Activated CD4-positive, alpha-beta T cell treated with anti-CD3 and anti-CD28 coated beads, Interleukin-2, amount 50 U/mL, for 24 hours (primary cell): ENCODE measurements around the gene RAD9B.
"Not testable (repeated sequence)": the region's sequence is repeated elsewhere in the genome, so short reads cannot be mapped to it uniquely, and the experiment has no call there.

ENCODE experiments used
- DNase-seq, 2 donors: peaks; one replicate each; pipeline ENCODE4 v3.0.0-alpha.2; 2020; ENCODE audit warnings: low read depth in 1 of 2, low spot score in 1 of 2

RAD9B gene

DNA sequence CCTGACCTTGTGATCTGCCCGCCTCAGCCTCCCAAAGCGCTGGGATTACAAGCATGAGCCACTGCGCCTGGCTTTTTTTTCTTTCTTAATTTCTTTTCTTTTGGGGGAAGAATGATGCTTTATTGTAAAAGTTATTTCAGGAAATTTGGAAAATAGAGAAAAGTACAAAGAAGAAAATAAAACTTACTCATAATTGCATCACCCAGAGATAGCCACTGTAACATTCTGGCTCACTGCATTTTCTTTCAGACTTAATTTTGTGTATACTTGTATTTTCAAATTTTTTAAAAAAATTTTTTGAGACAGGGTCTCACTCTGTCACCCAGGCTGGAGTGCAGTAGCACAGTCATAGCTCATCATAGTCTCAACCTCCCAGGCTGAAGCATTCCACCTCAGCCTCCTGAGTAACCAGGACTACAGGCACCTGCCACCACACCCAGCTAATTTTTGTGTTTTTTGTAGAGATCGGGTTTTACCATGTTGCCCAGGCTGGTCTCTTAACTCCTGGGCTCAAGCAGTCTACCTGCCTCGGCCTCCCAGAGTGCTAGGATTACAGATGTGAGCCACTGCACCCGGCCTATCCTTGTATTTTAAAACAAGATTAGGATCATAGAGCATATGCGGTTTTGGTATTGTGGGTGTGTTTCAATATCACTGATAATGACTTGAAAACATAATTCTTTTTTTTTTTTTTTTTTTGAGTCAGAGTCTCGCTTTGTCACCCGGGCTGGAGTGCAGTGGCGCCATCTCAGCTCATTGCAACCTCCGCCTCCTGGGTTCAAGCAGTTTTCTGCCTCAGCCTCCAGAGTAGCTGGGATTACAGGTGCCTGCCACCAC lies 19.0 kb downstream of the RAD9B start:
- DNase-seq = not testable (repeated sequence)

GRCh38 chr12:110528277-110528839 lies 26.2 kb downstream of the RAD9B start:
- no peak for DNase-seq

- no peak for DNase-seq
These were observed 28.4 kb downstream of the RAD9B start for GRCh38 chr12:110530511-110530910.

- DNase-seq = no peak
These were observed 29.7 kb downstream of the RAD9B start for GRCh38 chr12:110531741-110532333.

GRCh38 chr12:110532644-110533043 lies 30.5 kb downstream of the RAD9B start:
- no peak for DNase-seq

DNA sequence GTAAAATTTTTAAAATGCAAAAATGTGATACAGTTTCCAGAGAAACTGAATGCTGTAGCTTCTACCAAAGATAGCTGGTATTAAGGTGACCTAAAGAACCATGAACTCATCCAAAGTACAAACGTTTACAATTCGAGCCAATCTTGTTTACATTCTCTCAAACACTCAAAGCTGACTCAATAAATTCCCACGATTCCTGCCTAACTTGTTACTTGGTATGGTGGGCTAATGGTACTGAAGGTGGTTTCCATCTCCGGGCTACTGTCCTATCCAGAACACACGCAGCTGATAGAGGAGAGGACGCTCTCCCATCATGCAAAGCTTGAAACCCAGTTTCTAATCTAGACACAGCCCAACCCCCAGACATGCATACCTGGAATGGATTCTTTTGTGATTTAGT lies 31.5 kb downstream of the RAD9B start:
- DNase-seq = no peak

DNA sequence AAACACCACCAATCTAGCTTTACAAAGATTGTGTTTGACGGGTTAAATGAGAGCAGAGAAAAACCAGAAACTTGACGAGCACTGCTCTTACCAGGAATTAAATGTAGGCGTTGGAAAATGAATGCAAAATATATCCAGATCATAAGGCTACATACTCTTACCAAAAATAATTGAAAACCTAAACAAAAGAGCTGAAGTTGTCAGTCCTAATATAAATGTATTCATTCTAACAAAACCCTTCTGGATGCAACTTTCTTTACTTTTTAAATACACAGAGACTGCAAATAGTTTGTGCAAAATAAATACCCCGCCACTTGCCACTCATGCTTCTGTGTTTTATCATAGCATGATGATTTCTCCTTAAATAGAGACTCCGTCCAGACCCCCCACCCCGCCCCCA lies 32.7 kb downstream of the RAD9B start:
- DNase-seq = no peak

DNA sequence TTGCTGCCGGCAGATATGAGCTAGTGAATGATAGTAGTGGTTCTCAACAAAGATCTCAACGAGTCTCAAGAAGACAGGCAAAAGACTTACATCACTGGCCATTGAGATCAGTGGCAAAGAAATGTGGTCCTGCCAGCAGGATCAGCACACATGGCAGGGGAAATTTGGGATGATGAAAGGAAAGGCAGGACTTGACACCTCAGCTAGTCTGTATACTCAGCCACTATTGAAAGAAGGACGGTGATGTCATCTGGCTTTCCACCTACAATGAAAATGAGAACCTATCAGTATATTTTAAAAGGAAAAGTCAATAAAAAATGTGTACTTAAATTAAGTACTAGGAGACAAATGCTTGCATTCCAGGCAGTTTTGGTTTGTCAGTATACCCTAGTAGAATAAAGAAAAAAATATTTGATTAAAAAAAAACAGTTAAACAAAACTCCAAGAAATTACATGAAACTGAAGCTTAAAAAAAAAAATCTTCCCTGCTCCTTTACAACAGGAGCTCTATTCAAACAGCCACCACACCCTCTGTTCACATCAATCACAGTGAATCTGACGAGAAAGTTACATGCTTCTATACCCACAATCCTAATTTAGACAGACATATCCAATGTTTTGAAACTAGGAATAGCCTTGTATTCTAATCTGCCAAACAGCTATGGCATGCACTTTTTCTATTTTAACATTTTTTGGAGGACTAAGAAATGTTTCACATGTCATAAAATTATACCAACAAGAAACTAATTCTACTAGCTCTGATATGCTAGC lies 34.9 kb downstream of the RAD9B start:
- DNase-seq = no peak

GRCh38 chr12:110537605-110538409 lies 35.7 kb downstream of the RAD9B start:
- DNase-seq = no peak

DNA sequence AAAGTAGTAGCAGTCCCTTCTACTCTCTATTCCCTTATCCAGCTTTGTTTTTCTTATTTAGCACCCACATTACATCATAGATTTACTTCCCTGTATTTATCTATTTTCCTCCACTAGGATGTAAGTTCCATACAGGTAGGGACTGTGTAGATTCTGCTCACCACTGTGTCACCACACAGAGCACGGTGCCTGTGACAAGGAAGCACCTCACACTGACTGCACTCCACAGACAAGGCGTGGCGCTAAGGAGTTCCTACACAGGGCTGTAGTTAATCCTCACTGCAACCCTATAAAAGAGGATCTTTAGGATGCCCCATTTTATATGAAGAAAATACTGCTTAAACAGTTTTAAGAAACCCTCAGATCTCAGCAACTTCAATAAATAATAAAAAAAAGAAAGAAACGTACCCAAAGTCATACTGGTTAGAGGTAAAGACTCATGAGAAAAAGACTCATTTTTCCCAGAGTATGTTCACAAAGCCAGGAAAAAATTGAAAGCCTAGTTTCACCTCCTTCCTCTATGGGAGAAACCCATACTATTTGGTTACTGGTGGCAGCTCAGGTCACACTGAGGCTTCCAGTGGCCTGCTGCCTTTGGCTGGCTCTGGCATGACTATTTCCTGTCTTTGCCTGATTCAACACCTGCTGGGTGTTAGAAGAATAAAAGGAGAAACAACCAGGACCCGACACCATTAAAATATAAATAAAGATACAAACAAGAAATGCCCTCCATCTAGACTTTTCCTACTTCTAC lies 36.9 kb downstream of the RAD9B start:
- no peak for DNase-seq

DNA sequence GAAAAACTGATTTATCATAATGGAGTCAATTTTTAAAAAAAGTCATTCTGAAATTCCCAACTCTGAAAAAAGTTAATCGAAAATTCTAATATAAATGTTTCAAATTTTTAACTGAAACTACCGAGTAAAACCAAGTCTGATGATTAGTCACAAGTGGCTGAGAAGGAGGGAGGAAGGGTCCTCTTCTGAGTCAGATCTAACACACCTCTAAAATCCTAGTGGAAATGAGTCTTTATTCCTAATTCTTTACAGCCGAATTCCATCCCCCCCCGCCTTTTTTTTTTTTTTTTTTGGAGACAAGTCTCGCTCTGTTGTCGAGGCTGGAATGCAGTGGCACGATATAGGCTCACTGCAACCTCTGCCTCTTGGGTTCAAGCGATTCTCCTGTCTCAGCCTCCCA lies 37.9 kb downstream of the RAD9B start:
- no peak for DNase-seq

DNA sequence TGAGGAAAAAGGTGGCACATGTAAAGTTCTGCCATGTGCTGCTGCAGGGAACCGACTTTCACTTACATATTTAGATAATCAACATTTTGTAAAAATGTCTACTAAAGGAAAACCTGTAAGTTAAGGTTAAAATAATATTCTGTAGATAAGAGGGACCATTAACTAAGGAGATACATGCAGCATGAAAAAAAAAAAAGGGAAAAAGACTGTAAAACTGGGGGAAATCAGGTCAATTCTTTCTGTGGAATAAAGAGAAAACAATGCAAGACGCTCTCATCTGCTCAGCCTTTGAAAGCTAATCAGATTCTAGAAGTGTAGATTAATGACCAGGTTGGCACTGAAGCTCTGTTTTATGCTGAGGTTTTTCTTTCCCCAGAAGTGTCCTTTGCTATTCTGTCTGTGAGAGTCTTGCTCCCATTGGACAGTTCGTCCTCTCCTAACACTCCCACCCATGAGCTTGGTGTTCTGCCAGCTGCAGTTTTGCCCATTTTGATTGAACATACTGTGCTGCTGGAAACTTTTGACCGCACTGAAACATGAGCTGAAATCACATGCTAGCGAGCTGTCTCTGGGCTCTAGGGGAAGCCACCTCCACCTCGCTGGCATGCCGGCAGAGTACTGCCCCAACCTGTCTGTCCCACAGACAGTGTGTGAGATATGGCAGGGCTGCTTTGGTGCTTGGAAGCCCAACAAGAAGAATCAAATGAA lies 41.3 kb downstream of the RAD9B start:
- no peak for DNase-seq

GRCh38 chr12:110543965-110544364 lies 41.8 kb downstream of the RAD9B start:
- no peak for DNase-seq

DNA sequence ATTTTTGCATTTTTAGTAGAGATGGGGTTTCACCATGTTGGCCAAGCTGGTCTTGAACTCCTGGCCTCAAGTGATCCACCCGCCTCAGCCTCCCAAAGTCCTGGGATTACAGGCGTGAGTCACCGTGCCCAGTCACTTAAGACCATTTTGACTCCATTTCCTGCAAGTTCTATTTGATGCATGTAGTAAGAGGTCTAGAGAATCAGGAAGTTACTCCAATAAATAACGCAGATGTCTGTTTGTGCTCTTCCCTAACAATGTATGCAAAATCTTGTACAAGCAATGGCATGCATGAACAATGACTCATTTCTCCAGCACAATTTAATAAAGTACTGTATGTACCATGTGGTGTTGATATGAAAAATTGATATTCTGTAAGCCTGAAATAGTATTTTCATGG lies 43.1 kb downstream of the RAD9B start:
- DNase-seq = not testable (repeated sequence)

GRCh38 chr12:110545812-110546211 lies 43.7 kb downstream of the RAD9B start:
- no peak for DNase-seq

DNA sequence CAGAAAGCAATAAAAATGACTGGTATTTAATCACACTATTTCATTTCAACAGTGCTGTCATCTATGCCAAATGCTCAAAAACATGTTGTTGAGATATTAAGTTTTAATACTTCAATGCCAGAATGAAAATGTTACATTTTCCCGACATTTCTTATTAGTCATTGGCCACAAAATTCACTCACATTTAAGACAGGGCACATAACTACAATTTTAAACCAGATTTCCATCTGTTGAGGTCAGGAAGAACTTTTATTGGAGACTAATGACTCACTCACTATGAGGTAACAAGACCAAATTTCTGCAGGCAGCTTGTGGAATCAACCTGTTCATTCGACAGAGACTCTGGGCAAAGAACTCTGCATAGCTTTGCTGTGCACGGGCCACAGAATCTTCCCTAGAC lies 44.2 kb downstream of the RAD9B start:
- no peak for DNase-seq

DNA sequence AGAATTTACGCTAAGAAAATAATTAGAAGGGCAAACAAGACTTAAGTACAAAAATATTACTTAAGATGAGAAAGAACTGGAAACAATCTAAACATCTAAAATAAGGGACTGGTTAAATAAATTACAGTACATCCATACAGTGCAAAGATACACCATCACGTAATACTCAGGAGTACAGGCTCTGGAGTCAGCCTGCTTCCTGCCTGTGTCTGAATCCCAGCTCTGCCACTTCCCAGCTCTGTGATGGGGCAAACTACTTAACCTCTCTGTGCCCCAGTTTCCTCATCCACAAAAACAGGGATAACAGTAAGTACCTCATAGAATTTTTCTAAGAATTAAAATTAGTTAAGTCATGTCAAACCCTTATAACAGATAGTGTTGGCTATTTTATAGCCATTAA lies 45.0 kb downstream of the RAD9B start:
- no peak for DNase-seq

DNA sequence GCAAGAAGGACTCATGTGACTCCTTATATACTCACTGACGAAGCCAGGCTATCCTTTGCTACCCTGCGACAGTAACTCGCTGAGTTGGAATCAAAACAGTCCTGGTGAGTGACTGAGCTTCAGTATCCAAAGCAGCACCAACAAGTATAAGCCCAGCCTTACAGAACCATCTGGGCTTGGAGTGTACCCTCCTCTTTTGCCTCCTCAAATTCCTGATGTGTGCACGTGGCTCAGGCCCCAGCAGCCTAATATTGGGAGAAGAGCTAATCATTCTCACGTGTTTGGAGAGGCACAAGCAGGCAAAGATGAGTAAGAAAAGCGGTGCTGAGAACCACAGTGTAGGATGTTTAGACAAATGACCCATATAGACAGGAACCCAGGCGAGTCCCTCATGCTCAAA lies 46.5 kb downstream of the RAD9B start:
- no peak for DNase-seq

- no peak for DNase-seq
These were observed 47.6 kb downstream of the RAD9B start for GRCh38 chr12:110549716-110550115.

GRCh38 chr12:110550981-110551380 lies 48.9 kb downstream of the RAD9B start:
- no peak for DNase-seq
